GM12873 (cell line): ENCODE data around the gene DNAH10.

Experiments used
- CTCF ChIP-seq: IDR thresholded peaks from 2 replicates; pipeline ENCODE4 v1.5.1; 2012; ENCODE audit warnings: low read depth, mild to moderate bottlenecking, moderate library complexity, low read length, control low read depth; ENCODE audit not compliant: insufficient read depth; ENCODE audit errors: missing control alignments

DNAH10 gene

GRCh38 chr12:123748161-123748560 is 13.9 kb upstream of the DNAH10 start:
- no peak for TF ChIP-seq CTCF

- no peak for TF ChIP-seq CTCF
Measured at GRCh38 chr12:123748661-123749060, 13.4 kb upstream of the DNAH10 start.

- no peak for TF ChIP-seq CTCF
Measured at GRCh38 chr12:123749355-123749754, 12.7 kb upstream of the DNAH10 start.

- TF ChIP-seq CTCF, result no peak
Measured at GRCh38 chr12:123750159-123750656, 11.9 kb upstream of the DNAH10 start.

GRCh38 chr12:123752046-123752445 is 10.1 kb upstream of the DNAH10 start:
- no peak for TF ChIP-seq CTCF

GRCh38 chr12:123754041-123754772 is 7.9 kb upstream of the DNAH10 start:
- TF ChIP-seq CTCF, result no peak

GRCh38 chr12:123757561-123757960 is 4.5 kb upstream of the DNAH10 start:
- no peak for TF ChIP-seq CTCF
